Cardiac septum (tissue), 1 donor: Measurements from ENCODE around the gene BHLHE40. TPM values are rescaled to one million over a fixed set of nuclear protein-coding genes. Genes with fewer than 3 reads are reported as not detected.

Source experiments
- total RNA-seq: library from RNA; stranded (reverse); fragmentation: NEBNext Ultra II Directional; extraction: Animal tissue kit (Norgen Biotek cat#: 25700); gene quantifications from one replicate; pipeline ENCODE4 v1.2.1, GENCODE V29; 2021
- donor health status: DM: no; HTN: no; CAD: no.

Gene BHLHE40
- total RNA-seq, 1 donor from 2014 or later: 71.5 TPM

Other genes with a start within 250 kb of the BHLHE40 start
- 60.1 TPM for gene ARL8B, start 142.9 kb downstream of the BHLHE40 start, total RNA-seq
- 10.3 TPM for gene EDEM1, start 208.3 kb downstream of the BHLHE40 start, total RNA-seq